Activated naive CD4-positive, alpha-beta T cell (primary cell): Measurements from ENCODE around the gene ARVCF.

Source experiments
- DNase-seq, 4 experiments: peaks; one replicate each; lab custom pipeline; 2025; lab: John Stamatoyannopoulos, UW

ARVCF gene

DNA sequence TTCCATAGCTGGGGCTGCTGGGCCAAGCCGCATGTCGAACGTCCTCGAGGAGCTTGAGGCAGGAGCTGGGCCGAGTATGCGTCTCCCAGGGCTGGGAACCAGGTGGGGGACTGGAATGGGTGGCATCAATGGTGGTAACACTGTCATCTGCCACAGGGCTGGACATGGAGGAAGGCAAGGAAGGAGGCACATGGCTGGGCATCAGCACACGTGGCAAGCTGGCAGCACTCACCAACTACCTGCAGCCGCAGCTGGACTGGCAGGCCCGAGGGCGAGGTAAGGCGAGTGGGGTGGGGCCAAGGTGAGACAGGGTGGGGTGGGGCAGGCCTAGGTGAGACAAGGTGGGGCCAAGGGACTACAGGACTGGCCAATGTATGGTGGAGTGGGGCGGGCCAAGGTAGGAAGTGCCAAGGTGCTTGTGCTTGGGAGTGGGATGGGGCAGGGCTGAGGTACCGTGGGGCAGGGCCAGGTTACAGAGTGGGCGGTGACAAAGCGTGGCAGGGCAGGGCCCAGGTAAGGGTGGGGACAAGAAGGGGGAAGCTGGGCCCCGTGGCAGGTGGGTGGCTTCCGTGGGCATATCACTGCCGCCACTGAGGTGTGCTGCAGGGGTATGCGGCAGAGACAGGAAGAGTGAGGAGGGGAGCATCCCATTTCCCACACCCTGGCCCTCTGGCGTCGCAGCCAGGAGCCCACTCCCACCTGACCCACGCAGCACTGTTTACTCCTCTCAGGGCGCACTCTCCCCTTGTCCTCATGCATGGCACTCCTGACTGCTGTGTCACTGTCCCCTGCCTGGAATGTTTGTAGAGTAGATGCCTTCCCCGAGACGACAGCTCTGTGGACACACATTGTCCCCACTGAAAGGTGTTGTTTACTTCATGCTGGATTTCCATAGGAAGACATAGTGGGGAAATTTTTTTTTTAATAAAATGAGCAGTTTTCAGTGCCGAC is 36.0 kb upstream of the ARVCF start:
- no peak for DNase-seq

DNA sequence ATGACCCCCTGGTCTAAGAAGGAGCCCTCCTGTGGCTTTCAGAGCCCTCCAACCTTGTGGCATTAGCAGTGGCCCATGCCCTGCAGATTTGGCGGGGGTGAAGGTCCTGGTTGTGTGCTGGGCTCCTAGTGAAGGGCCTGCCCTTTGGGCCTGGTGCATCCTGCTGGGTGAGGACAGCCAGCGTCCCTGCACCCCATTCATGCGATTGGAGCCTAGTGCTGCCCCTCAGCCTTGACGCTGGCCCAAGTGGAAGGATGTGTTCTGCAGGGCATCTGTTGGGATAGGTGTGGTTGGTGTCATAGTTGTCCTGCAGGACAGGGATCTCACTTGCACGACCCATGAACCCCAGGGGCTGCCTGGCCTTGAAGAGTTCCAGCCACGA is 35.3 kb upstream of the ARVCF start:
- DNase-seq, result no peak

DNA sequence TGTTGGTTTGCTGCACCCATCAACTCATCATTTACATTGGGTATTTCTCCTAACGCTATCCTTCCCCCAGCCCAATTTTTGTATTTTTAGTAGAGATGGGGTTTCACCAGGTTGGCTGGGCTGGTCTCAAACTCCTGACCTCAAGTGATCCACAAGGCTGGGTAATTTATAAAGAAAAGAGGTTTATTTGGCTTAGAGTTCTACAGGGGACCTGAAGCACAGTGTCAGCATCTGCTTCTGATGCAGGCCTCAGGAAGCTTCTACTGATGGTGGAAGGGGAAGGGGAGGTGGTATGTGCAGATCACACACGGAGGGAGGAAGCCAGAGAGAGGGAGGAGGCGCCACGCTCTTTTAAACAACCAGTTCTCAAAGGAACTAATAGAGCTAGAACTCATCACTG is 30.1 kb upstream of the ARVCF start:
- no peak for DNase-seq

DNA sequence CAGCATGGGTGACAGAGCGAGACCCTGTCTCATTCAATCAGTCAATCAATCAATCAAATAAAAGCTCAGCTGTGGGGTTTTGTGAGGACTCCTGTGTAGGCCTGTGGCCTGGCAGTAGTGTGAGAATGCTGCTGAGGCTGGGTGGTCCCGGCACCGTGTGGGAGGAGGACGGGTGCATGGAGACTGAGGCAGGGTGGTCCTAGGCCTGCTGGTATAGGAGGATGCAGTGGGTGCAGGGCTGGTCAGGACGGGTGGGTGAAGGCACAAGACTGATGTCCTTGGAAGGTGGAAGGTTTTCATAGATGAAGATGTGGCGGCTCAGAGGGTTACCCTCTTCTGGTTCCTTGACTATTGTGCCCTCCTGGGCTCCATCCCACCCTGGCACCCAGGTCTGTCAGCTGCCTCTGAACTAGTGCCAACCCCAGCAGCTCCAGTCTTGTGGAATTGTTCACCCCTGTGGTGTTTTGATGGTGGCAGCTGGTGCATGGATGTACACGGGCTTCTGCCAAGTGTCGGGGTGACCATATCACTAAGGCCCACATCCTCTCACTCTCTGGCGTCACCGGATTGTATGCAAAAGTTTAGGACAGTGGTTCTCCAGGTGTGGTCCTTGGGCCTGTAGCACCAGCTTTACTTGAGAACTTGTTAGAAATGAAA is 28.0 kb upstream of the ARVCF start:
- DNase-seq, result no peak

DNA sequence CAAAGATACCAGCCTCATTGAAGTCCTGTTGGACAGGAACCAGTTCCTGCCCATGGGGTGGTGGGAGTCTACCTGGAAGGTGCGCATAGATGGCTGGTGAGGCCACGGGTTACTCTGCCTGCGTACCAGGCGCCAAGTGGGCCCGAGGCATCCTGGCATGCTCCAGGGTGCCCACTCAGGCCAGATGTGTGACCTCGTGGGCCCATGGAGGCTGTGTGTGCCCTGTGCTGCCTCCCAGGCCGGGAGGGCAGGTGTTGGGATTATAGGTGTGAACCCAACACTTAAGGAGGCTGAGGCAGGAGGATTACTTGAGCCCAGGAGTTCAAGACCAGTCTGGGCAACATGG is 27.3 kb upstream of the ARVCF start:
- DNase-seq, result no peak

DNA sequence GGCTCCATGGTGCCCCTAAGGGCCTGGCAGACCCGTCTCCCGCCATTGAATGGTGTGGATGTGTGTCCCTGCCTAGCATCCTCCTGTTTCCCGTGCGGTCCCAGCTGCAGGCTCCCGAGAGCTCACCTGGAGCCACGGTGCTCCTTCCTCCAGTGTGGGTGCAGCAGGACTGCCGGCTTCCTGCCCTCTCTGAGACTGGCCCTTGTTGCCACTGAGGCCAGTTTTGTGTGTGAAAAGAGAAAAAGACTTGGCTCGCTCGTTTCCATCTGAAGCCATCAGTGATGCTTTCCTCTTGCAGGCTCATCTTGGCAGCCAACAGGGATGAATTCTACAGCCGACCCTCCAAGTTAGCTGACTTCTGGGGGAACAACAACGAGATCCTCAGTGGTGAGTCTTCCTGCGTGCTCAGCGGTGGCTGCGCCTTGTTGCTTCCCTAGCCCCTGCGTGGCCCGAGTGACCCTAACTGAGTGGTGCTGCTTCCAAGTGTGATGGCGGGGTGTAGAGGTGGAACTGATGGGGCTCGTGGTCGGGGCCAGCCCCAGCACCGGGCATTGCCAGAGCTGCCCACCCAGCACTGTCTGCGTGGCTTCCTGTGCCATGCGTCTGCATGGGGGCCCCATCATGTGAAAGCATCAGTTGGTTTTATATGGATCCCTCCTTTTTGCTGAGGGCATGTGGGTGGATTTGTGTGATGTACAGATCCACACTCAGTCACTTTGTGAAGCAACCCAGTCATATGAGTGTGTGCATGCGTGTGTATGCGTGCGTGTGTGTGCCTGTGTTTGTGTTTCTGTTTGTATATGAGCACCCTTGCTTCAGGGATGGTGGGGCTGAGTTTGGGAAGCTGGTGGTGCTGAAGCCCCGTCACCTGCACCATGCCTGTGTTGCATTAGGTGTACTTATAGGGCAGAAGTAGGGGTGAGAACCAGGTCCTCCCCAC is 26.7 kb upstream of the ARVCF start:
- no peak for DNase-seq

DNA sequence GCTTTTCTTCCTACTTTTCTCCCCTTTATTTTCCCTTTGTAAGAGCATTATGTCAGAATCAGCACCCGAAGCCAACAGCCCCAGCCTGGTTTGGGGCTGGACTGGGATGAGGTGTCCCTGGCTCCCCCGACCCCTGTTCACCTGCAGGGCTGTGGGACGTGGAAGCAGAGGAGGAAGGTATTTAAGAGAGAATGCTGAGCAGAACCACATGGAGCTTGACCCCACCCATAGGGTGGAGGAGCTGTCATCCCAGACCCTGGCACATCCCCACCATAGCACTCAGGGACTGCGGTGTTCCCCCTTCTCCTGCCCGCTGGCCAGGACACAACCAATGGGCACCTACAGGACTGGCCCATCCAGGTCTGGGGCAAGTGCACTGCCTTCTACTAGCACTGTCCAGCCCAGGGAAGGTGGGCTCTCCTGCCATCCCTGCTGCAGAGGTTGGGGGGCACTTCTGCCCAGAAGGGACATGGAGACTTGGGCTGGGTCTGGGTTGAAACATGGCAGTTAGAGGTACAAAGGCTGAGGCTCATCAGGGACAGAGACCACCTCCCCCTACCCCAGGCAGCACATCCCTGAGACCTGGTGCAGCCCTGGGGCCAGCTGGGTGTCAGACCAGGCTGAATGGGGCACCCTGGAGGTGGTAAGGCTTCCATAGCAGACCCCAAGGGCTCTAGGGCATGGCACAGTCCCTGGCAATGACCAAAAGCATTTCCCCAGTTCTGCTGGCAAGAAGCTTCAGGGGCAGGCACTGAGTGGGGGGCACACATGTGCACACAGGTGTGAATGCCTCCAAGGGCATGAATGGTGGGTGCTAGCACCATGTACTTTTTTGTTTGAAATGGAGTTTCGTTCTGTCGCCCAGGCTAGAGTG is 23.9 kb upstream of the ARVCF start:
- DNase-seq, result no peak

DNA sequence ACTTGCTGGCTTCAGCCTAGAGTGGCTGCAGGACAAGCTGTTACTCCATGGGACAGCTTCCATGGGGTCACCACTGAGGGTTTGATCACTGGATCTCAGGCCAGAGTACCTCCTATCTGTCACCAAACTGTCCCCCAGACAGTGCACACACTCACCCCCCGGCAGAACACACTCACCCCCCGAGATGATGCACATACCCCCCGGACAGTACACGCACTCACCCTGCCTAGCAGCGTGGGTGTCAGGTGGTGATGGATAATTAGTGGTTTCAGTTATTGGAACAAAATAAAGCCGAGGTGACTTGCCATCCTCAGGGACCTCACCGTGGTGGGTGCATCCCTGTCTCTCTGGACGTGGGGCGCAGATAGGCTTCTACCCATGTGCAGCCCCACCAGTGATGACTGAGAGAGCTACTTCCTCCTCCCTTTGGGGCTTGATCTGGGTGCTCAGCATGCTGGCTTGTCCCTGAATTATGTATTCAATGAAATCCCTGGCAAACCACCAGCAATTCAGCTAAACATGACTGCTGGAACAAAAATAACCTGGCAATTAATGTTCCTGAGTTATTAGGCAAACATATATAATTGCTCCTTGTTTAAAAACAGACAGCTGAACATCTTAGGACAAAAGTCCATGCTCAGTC is 23.2 kb upstream of the ARVCF start:
- no peak for DNase-seq

DNA sequence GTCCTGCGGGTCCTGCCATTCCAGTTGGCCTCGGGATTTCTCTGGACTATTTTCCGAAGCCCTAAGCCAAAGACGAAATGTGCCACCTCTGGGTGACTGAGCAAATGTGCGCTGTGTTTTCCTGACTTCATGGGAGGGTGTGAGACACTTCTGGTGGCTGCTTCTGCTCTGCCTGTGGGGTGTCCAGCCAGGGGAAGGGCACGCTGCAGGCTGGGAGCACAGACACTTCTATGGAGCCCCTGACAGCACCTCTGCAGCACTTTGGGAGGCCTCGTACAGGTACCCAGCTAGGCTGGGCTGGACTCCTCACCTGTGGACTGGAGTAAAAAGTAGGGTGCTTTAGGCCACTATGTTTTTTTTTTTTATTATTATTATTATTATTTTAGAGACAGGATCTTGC is 22.0 kb upstream of the ARVCF start:
- DNase-seq, result no peak

DNA sequence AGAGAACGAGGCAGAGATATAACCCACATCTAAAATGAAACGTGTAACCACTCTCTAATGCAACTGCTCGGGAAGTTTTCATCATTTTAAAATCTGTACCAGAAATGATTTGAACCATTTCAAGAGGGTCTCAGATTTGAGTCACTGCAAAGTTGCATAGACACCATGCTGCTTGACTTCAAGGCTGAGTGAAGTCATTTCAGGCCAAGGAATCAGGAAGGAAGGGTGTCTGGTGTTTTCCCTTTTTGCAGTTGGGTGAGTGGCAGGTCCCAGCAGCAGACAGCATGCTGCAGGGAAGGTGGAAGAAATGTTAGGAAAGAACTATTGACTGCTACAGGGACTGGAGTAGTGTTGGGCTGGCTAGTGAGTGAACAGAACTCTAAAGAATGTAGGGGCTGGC is 20.8 kb upstream of the ARVCF start:
- DNase-seq, result no peak

DNA sequence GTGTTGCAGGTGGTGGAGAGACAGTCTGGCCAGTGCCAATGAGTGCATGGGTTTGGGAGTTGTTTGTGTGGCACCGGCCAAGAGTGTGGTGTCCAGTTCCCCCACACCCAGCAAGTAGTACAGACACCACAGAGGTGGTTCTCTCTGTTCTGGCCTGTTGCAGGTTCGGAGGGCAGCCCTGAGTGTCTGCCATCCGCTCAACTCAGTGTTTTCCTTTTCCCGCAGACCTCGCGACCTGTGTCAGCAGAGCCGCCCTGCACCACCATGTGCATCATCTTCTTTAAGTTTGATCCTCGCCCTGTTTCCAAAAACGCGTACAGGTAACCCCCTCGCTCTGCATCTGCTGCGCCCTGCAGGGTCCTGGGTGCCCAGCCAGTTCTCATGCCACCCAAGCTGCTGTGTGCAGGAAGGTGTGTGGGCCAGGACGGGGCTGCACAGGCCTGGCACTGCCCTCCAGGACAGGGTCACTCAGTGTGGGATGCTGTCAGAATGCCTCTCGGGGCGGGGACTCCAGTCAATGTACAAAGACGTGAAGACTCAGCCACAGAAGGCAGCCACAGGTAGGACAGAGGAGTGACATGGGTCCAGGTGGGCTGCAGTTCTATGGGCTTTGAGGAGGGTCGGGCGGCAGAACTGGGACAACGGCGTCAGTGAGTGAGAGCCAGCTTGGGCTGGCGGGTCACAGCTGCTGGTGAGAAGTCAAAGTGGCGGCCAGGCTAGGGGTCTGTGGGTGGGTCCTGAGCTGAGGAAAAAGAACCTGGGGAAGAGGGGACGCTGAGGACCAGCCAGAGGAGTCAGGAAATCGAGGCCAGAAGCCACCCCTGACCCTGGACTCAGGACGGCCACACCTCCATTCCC is 20.1 kb upstream of the ARVCF start:
- no peak for DNase-seq

DNA sequence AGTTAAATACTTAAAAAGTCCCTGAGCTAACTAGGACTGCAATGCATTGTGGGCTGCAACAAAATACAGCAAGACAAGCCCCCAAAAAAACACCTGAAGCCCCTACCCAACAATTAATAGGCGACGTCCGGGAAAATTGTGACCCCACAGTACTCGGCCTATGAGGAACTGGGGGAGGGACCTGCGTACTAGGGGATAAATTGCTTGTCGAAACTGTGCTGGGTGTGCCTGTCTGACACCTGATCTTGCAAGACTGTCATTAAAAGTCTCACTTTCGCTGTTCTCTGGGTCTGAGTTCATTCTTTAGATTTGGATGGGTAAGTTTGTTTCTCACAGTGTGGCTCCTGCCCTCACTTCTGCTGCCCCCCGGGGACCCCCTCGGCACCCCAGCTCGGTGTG is 19.5 kb upstream of the ARVCF start:
- DNase-seq, result no peak

DNA sequence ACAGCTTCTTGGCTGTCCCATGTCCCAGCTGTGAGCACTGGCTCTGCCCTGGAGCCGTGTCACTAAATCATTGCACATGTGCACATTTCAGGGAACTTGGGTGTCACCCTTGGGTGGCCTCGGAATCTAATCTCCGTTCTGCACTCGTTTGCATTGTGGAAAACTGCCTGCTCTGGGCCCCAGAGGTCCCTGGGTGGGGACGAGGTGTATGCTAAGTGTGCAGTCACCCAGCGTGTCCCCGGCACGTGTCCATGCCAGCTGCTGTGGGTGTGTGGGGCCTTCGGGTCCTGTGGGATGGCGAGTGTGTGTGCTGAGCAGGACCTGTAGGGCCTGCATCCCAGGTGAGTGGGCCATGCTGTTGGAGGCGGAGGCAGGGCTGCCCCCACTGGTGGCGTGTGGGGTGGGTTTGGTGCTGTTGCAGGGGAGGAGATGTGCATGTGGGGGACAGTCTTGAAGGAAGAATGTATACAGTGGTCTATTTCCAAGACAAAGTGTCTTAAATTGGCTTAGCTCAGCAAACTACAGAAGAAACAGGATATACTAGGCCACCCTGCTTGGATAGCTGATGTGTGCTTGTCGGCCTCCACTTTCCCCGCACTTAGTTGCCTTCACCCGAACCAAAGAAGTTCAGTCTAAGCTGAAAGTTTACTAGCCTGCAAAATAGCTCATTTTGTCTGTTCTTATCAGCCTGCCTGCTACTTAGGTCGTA is 18.9 kb upstream of the ARVCF start:
- DNase-seq, result no peak

DNA sequence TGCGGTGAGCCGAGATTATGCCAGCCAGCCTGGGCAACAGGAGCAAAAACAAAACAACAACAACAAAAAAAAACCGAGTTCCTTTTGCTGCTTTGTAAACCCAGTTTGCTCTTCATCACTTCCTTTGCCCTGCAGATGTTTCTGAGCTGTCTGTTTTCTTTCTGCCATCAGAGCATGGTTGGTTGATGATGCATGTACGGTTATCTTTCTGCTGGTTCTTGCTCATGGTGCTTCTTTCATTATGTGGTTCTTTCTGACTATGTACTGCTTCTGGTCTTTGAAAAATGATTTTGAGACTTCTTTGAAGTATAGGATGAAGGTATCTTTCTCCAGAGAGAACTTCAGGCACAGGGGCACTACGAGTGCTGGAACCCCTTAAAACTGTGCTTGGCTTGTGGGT is 17.5 kb upstream of the ARVCF start:
- no peak for DNase-seq

DNA sequence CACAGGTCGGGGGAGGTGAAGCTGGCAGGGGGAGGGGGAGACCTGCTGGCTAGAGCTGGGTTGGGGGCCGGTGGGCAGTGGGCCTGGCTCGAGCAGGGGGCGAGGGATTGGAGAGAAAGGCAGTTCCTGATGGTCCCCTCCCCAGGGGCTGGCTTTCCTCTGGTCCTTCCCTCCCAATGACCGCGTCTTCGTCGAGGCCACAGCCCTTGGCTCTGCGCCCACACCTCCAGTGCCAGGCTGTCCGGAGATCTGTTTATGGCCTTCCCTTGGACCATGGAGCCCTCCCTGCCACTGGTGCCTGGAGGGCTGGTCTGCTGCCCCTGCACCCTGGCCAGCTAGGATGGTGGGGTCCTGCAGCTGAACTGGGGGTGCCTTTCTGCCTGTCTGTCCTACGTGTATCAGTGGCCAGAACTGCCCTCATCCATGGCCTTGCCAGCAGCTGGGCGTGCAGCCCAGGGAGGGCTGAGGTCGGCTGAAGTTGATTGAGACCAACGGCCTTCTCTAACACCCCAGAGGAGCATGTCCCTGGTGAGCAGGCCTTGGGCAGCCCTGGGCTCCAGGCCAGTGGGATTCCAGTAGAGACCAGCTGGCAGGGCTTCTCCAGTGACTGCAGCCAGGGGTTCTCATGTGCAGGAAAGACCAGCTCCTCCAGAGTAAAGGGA is 16.6 kb upstream of the ARVCF start:
- no peak for DNase-seq

DNA sequence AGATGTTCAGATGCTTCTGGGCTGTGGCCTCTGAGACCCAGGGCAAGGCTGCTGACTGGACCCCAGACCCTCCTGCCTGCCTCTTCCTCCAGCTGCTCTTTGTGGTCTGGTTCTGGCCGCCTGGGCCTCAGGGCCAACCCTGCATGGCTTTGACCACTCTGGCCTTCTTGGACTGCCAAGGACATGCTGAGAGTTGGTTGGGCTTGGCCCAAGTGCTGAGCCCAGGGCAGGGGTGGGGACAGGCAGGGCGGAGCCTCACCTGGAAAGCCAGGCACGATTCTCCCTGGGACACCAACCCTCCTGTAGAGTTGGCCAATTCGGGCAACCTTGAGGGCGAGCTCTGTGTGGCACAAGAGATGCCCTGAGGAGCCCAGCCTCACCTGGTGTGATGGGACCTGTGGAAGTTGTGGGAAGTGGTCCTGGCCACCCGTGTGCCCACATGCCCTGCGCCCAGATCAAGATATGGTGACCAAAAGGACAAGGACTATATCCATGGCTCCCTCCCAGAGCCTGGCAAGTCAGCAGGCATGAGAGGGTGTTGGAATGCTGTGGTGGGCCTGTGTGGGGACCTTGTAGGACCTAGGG is 15.9 kb upstream of the ARVCF start:
- DNase-seq, result no peak

DNA sequence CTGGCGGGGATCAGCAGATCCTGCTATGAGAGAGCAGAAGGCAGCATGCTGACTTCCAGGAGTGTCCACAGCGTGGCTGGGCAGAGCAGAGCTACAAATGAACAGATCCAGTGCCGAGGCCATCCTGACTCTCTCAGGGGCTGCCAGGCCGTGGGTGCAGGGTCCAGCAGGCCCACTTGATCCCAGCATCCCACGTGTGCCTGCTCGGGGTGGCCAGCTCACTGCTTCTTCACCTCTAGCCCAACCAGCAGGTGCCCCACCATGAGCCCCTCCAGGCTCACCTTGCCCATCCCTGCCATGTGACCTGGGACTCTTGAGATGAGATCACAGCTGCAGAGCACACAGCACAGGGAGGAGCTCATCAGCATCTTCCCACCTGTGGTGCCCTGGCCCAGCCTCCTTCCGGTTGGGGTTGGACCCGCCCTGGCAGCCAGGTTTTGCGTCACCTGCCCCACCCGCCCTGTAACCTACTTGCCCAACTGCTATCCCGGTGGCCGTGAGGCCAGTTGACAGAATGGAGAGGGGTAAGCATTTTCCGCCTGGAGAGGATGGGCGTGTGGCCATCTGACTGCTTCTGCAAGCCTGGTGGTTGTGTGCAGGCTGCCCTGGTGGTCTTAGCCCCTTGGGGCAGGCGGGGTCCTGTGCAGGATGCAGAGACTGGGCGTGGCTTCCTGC is 15.2 kb upstream of the ARVCF start:
- DNase-seq, result no peak
